ENCODE data around the gene TNFRSF13B. TPM values are rescaled to one million over a fixed set of nuclear protein-coding genes. Genes with fewer than 3 reads are reported as not detected.

TNFRSF13B gene
- total RNA-seq, 4 donors from 2014 or later: 9.2 TPM; not detected in 3

DNA sequence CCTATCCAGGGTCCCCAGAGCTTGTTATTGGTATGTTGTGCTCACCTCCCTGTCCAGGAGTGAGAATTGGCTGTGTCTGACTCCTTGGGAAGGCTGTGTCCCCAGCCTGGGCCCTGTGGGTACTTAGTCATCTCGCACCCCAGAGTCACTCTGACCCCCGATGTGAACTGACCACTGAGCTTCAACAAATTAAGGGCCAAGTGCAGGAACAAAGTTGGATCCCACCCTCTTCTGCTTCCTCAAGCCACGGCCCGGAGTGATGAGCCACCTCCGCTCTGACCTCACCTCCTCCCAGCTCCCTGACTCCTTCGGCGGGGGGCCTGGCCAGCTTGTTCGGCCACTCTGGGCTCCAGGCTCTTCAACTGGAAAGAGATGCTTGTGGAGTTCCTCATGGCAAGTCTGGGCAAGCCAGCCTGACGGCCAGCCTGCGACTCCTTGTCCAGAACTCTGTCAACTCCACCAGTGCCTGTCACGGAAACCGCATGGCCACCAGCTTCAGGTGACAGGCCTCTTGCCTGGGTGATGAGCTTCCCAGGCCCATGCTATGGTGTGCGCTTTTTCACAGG lies 48.1 kb upstream of the TNFRSF13B start:
- no peaks in the 10 kb centered on the region for H3K36me3 ChIP-seq
- in situ Hi-C loops (cut with MboI; ENCODE audit: low pct_ligation_motif_present in 1 of 4, low pct_unique_long_range_greater_than_20kb in 1 of 4, low sequenced_read_pairs in 3 of 4): loop anchor here in 3 of 4 donors (25.0 kb wide), 2 partner anchors 117 to 292 kb away; partner anchors contain the start of gene NT5M (in 2 of the 3)
- 92 to 100% methylated on average over 1 to 12 of the region's 13 CpGs for WGBS, 2 donors (ENCODE audit: low coverage in 1 of 2)
- intact Hi-C loops (cut with DNase I; ENCODE audit: low total_unique reads): loop anchor here (5.0 kb wide), 1 partner anchor 1917 kb away; no protein-coding TSS in a partner anchor
- H3K9me3 ChIP-seq: no peaks in the 10 kb centered on the region
- no peak overlapping the region for H3K4me3 ChIP-seq
- TF ChIP-seq, protein P1, sequence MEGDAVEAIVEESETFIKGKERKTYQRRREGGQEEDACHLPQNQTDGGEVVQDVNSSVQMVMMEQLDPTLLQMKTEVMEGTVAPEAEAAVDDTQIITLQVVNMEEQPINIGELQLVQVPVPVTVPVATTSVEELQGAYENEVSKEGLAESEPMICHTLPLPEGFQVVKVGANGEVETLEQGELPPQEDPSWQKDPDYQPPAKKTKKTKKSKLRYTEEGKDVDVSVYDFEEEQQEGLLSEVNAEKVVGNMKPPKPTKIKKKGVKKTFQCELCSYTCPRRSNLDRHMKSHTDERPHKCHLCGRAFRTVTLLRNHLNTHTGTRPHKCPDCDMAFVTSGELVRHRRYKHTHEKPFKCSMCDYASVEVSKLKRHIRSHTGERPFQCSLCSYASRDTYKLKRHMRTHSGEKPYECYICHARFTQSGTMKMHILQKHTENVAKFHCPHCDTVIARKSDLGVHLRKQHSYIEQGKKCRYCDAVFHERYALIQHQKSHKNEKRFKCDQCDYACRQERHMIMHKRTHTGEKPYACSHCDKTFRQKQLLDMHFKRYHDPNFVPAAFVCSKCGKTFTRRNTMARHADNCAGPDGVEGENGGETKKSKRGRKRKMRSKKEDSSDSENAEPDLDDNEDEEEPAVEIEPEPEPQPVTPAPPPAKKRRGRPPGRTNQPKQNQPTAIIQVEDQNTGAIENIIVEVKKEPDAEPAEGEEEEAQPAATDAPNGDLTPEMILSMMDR (IDR thresholded peaks at IDR 0.05): no peak
- TF ChIP-seq POLR2AphosphoS5 (IDR thresholded peaks at IDR 0.05) (no peak), EP300 (IDR thresholded peaks at IDR 0.05; ENCODE audit: low read depth) (no peak), POLR2A (IDR thresholded peaks at IDR 0.05) (no peak)
- no peak for DNase-seq
- no peaks in the 10 kb centered on the region for H3K27me3 ChIP-seq
- H3K4me1 ChIP-seq: peaks cover 5 to 16% (median 11%) of the 10 kb centered on the region in 4 donors
- no peak overlapping the region for H3K27ac ChIP-seq

DNA sequence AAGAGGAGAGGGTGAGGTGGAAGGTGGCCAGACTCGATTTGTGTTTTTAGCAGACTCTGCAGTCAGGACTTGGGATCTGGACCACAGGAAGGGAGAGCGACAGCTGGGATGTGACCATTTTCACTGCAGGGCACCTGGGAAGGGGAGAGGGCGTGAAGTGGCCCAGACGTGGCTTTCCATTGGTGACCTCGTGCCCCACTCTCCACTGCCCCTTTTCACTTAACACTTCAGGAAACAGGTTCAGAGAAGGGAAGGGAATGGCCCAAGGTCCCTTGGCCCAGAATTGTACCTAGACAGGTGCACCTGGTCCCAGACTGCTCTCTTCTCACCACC lies 47.5 kb upstream of the TNFRSF13B start:
- no peaks in the 10 kb centered on the region for H3K9me3 ChIP-seq
- no peak for TF ChIP-seq POLR2A (IDR thresholded peaks at IDR 0.05)
- no peak for TF ChIP-seq EP300 (IDR thresholded peaks at IDR 0.05; ENCODE audit: low read depth)
- TF ChIP-seq, protein P1 (IDR thresholded peaks at IDR 0.05): no peak
- H3K27ac ChIP-seq: no peak overlapping the region
- intact Hi-C loops (cut with DNase I; ENCODE audit: low total_unique reads): no loop called here
- in situ Hi-C loops (cut with MboI; ENCODE audit: low pct_ligation_motif_present in 1 of 4, low pct_unique_long_range_greater_than_20kb in 1 of 4, low sequenced_read_pairs in 3 of 4): loop anchor here in 3 of 4 donors (25.0 kb wide), 2 partner anchors 118 to 293 kb away; partner anchors contain the start of gene NT5M (in 2 of the 3)
- H3K27me3 ChIP-seq: no peaks in the 10 kb centered on the region
- no peak for DNase-seq
- WGBS, 2 donors (ENCODE audit: low coverage in 1 of 2): 80% methylated on average over 5 of the region's 5 CpGs; no CpG with 5 or more reads in 1 of the 2 donors
- H3K36me3 ChIP-seq: no peaks in the 10 kb centered on the region
- peaks cover 5 to 16% (median 11%) of the 10 kb centered on the region in 4 donors for H3K4me1 ChIP-seq
- no peak overlapping the region for H3K4me3 ChIP-seq

DNA sequence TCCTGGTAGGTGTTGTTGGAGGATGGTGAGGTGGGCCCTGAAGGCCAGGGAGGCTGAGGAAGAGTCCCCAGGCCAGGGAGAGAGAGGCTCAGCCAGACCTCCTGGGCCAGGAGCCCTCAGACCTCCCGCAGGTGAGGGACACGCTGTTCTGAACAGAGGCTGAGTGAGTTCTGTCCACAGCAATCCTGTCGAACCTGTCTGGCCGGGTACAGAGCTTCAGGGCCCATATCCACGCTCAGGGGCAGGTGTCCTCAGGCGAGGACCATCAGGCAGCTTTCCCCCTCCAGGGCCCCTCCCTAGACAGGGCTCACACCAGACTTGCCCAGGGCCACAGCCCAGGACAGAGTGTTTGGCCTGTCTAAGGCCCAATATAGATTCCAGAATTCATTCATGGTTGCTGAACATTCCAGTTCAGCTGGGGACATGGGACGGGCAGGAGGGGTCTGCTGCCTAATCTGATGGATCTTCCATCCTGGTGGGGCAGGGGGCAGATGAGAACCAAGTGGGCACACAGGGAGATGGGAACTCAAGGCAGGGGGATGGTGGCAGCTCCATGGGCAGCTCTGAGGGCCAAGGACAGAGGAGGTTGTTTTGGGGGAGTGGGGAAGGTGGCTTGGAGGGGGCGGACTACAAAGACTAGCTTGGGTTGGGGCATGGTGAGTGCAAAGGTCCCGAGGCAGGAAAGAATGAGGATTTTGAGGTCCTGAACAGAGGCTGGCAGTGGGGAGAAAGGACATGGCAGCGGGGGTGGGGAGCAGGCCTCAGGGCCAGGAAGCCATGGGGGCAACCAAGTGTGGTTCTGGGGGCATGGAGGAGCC lies 46.9 kb upstream of the TNFRSF13B start:
- Histone ChIP-seq H3K4me1 (peaks cover 5 to 16% (median 11%) of the 10 kb centered on the region in 4 donors), H3K27me3 (no peaks in the 10 kb centered on the region), H3K36me3 (no peaks in the 10 kb centered on the region), H3K9me3 (no peaks in the 10 kb centered on the region), H3K27ac (no peak overlapping the region), H3K4me3 (no peak overlapping the region)
- TF ChIP-seq EP300 (IDR thresholded peaks at IDR 0.05; ENCODE audit: low read depth): no peak
- no peak for TF ChIP-seq POLR2AphosphoS5 (IDR thresholded peaks at IDR 0.05)
- TF ChIP-seq, protein P1 (IDR thresholded peaks at IDR 0.05): no peak
- peak; percentile 45 for DNase-seq
- intact Hi-C loops (cut with DNase I; ENCODE audit: low total_unique reads) (no loop called here), in situ Hi-C loops (cut with MboI; ENCODE audit: low pct_ligation_motif_present in 1 of 4, low pct_unique_long_range_greater_than_20kb in 1 of 4, low sequenced_read_pairs in 3 of 4) (loop anchor here in 3 of 4 donors (25.0 kb wide), 2 partner anchors 118 to 293 kb away; partner anchors contain the start of gene NT5M (in 2 of the 3))
- WGBS, 2 donors (ENCODE audit: low coverage in 1 of 2): 57 to 100% methylated on average over 3 to 10 of the region's 10 CpGs

DNA sequence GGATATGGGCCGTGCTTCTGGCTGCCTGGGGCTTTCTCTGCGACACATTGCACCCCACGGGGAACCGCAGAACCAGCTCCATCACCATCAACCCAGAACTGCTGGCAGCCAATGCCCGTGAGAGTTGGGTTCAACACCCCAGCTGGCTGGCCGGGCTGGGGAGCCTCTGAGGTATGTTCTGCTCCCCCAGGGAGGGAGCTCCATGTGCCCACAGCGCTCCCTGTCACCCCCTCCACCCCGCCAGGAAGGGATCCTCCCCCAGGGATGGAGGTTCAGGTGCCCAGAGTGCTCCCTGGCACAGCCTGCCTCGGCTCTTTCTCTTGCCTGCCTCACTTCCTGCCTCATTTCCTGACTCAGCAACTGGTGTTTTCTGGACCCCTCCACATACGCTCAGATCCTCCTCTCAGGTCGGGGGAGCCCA lies 46.1 kb upstream of the TNFRSF13B start:
- Histone ChIP-seq H3K9me3 (no peaks in the 10 kb centered on the region), H3K27ac (no peak overlapping the region), H3K4me1 (peaks cover 5 to 16% (median 11%) of the 10 kb centered on the region in 4 donors), H3K27me3 (no peaks in the 10 kb centered on the region), H3K36me3 (no peaks in the 10 kb centered on the region), H3K4me3 (no peak overlapping the region)
- in situ Hi-C loops (cut with MboI; ENCODE audit: low pct_ligation_motif_present in 1 of 4, low pct_unique_long_range_greater_than_20kb in 1 of 4, low sequenced_read_pairs in 3 of 4) (loop anchor here in 3 of 4 donors (25.0 kb wide), 2 partner anchors 119 to 294 kb away; partner anchors contain the start of gene NT5M (in 2 of the 3)), intact Hi-C loops (cut with DNase I; ENCODE audit: low total_unique reads) (no loop called here)
- TF ChIP-seq POLR2A (IDR thresholded peaks at IDR 0.05) (no peak), EP300 (IDR thresholded peaks at IDR 0.05; ENCODE audit: low read depth) (no peak), POLR2AphosphoS5 (IDR thresholded peaks at IDR 0.05) (no peak)
- TF ChIP-seq, protein P1 (IDR thresholded peaks at IDR 0.05): no peak
- WGBS, 2 donors (ENCODE audit: low coverage in 1 of 2): 91 to 100% methylated on average over 2 to 11 of the region's 11 CpGs
- no peak for DNase-seq
